Measurements from ENCODE around the gene SLC22A16. TPM values are rescaled to one million over a fixed set of nuclear protein-coding genes. Genes with fewer than 3 reads are reported as not detected.

The SLC22A16 gene
- total RNA-seq (0.22 TPM), polyA plus RNA-seq (ENCODE audit: insufficient read depth in 1 of 8, insufficient read length in 8 of 8, low replicate concordance in 1 of 8) (under 1 TPM in 7 of 8 donors, not detected in 1; 0.12 to 0.35 (median 0.23) TPM)
- long read RNA-seq, donor 1 = 0 reads
- long read RNA-seq, donor 2 = 0 reads
- long read RNA-seq, donor 3 = 0 reads
- long read RNA-seq, donor 4 = 0 reads
- long read RNA-seq, donor 5 = 0 reads
- long read RNA-seq, donor 6 = 0 reads
- long read RNA-seq, donor 7 = 0 reads
- long read RNA-seq, donor 8 = 0 reads
- long read RNA-seq, donor 9 = 0 reads
- long read RNA-seq, donor 10 = 0 reads
- long read RNA-seq, donor 11 = 0 reads

- Histone ChIP-seq H3K4me3 (ENCODE audit: low read length) (peak within 1 kb of the TSS; percentile 43), H3K4me1 (ENCODE audit: control insufficient read depth, insufficient read depth, low read length) (peaks cover 5% of the 10 kb centered on the region), H3K27ac (ENCODE audit: low read length) (no peak within 1 kb of the TSS), H3K36me3 (ENCODE audit: control insufficient read depth, insufficient read depth, low read length) (no peaks in the 10 kb centered on the region), H3K9me3 (replicated peaks; ENCODE audit: control insufficient read depth, low read depth, low read length) (no peaks in the 10 kb centered on the region), H3K27me3 (ENCODE audit: control insufficient read depth, insufficient read depth, low read length) (peaks cover 25% of the 10 kb centered on the region)
- WGBS (ENCODE audit: insufficient coverage) = 3% methylated on average over 68 of the region's 85 CpGs
- peak; percentile 36 for DNase-seq
These were observed at the start of gene SLC22A16 for GRCh38 chr6:110476046-110476849. Gene SLC22A16, minus strand, starts transcription at chr6:110476613. Its CDS starts 39 bp downstream, at chr6:110476574.

GRCh38 chr6:110525001-110525400 is 48.6 kb upstream of the SLC22A16 start:
- 60% methylated on average over 2 of the region's 4 CpGs for WGBS (ENCODE audit: insufficient coverage)

GRCh38 chr6:110524305-110524704 is 47.9 kb upstream of the SLC22A16 start:
- Histone ChIP-seq H3K9me3 (replicated peaks; ENCODE audit: control insufficient read depth, low read depth, low read length) (no peaks in the 10 kb centered on the region), H3K4me3 (ENCODE audit: low read length) (no peak overlapping the region)

More at GRCh38 chr6:110525001-110525400, 48.6 kb upstream of the SLC22A16 start:
- Histone ChIP-seq H3K27ac (ENCODE audit: low read length) (no peak overlapping the region), H3K4me1 (ENCODE audit: control insufficient read depth, insufficient read depth, low read length) (peaks cover 2% of the 10 kb centered on the region), H3K9me3 (replicated peaks; ENCODE audit: control insufficient read depth, low read depth, low read length) (no peaks in the 10 kb centered on the region), H3K4me3 (ENCODE audit: low read length) (no peak overlapping the region), H3K36me3 (ENCODE audit: control insufficient read depth, insufficient read depth, low read length) (no peaks in the 10 kb centered on the region), H3K27me3 (ENCODE audit: control insufficient read depth, insufficient read depth, low read length) (no peaks in the 10 kb centered on the region)
- no peak for DNase-seq

GRCh38 chr6:110523451-110524021 is 47.1 kb upstream of the SLC22A16 start:
- 80% methylated on average over 2 of the region's 4 CpGs for WGBS (ENCODE audit: insufficient coverage)
- Histone ChIP-seq H3K4me1 (ENCODE audit: control insufficient read depth, insufficient read depth, low read length) (no peaks in the 10 kb centered on the region), H3K36me3 (ENCODE audit: control insufficient read depth, insufficient read depth, low read length) (no peaks in the 10 kb centered on the region), H3K9me3 (replicated peaks; ENCODE audit: control insufficient read depth, low read depth, low read length) (no peaks in the 10 kb centered on the region), H3K4me3 (ENCODE audit: low read length) (no peak overlapping the region), H3K27ac (ENCODE audit: low read length) (no peak overlapping the region), H3K27me3 (ENCODE audit: control insufficient read depth, insufficient read depth, low read length) (no peaks in the 10 kb centered on the region)
- DNase-seq = no peak

More at GRCh38 chr6:110524305-110524704, 47.9 kb upstream of the SLC22A16 start:
- Histone ChIP-seq H3K36me3 (ENCODE audit: control insufficient read depth, insufficient read depth, low read length) (no peaks in the 10 kb centered on the region), H3K27me3 (ENCODE audit: control insufficient read depth, insufficient read depth, low read length) (no peaks in the 10 kb centered on the region), H3K4me1 (ENCODE audit: control insufficient read depth, insufficient read depth, low read length) (peaks cover 2% of the 10 kb centered on the region), H3K27ac (ENCODE audit: low read length) (no peak overlapping the region)
- DNase-seq = no peak
- WGBS (ENCODE audit: insufficient coverage) = 20% methylated on average over 1 of the region's 2 CpGs

GRCh38 chr6:110522427-110522826 is 46.0 kb upstream of the SLC22A16 start:
- Histone ChIP-seq H3K27ac (ENCODE audit: low read length) (no peak overlapping the region), H3K27me3 (ENCODE audit: control insufficient read depth, insufficient read depth, low read length) (no peaks in the 10 kb centered on the region)
- 90% methylated on average over 2 of the region's 3 CpGs for WGBS (ENCODE audit: insufficient coverage)

GRCh38 chr6:110520992-110521543 is 44.7 kb upstream of the SLC22A16 start:
- 80% methylated on average over 13 of the region's 17 CpGs for WGBS (ENCODE audit: insufficient coverage)
- no peaks in the 10 kb centered on the region for H3K9me3 ChIP-seq (replicated peaks; ENCODE audit: control insufficient read depth, low read depth, low read length)
- H3K27ac ChIP-seq (ENCODE audit: low read length) = no peak overlapping the region
- no peaks in the 10 kb centered on the region for H3K4me1 ChIP-seq (ENCODE audit: control insufficient read depth, insufficient read depth, low read length)
- DNase-seq = no peak
- H3K4me3 ChIP-seq (ENCODE audit: low read length) = no peak overlapping the region
- no peaks in the 10 kb centered on the region for H3K27me3 ChIP-seq (ENCODE audit: control insufficient read depth, insufficient read depth, low read length)
- H3K36me3 ChIP-seq (ENCODE audit: control insufficient read depth, insufficient read depth, low read length) = no peaks in the 10 kb centered on the region

More at GRCh38 chr6:110522427-110522826, 46.0 kb upstream of the SLC22A16 start:
- Histone ChIP-seq H3K4me3 (ENCODE audit: low read length) (no peak overlapping the region), H3K36me3 (ENCODE audit: control insufficient read depth, insufficient read depth, low read length) (no peaks in the 10 kb centered on the region), H3K4me1 (ENCODE audit: control insufficient read depth, insufficient read depth, low read length) (no peaks in the 10 kb centered on the region), H3K9me3 (replicated peaks; ENCODE audit: control insufficient read depth, low read depth, low read length) (no peaks in the 10 kb centered on the region)
- DNase-seq = no peak

GRCh38 chr6:110520209-110520965 is 44.0 kb upstream of the SLC22A16 start:
- no peaks in the 10 kb centered on the region for H3K4me1 ChIP-seq (ENCODE audit: control insufficient read depth, insufficient read depth, low read length)
- WGBS (ENCODE audit: insufficient coverage) = 35% methylated on average over 8 of the region's 12 CpGs
- no peaks in the 10 kb centered on the region for H3K36me3 ChIP-seq (ENCODE audit: control insufficient read depth, insufficient read depth, low read length)
- no peak for DNase-seq
- H3K4me3 ChIP-seq (ENCODE audit: low read length) = no peak overlapping the region
- H3K27ac ChIP-seq (ENCODE audit: low read length) = no peak overlapping the region
- no peaks in the 10 kb centered on the region for H3K9me3 ChIP-seq (replicated peaks; ENCODE audit: control insufficient read depth, low read depth, low read length)
- no peaks in the 10 kb centered on the region for H3K27me3 ChIP-seq (ENCODE audit: control insufficient read depth, insufficient read depth, low read length)

- no peak overlapping the region for H3K4me3 ChIP-seq (ENCODE audit: low read length)
- 60% methylated on average over 1 of the region's 9 CpGs for WGBS (ENCODE audit: insufficient coverage)
- no peaks in the 10 kb centered on the region for H3K4me1 ChIP-seq (ENCODE audit: control insufficient read depth, insufficient read depth, low read length)
- no peaks in the 10 kb centered on the region for H3K9me3 ChIP-seq (replicated peaks; ENCODE audit: control insufficient read depth, low read depth, low read length)
- no peaks in the 10 kb centered on the region for H3K27me3 ChIP-seq (ENCODE audit: control insufficient read depth, insufficient read depth, low read length)
- no peak overlapping the region for H3K27ac ChIP-seq (ENCODE audit: low read length)
- no peaks in the 10 kb centered on the region for H3K36me3 ChIP-seq (ENCODE audit: control insufficient read depth, insufficient read depth, low read length)
- DNase-seq = peak; percentile 14
These were observed 41.3 kb upstream of the SLC22A16 start for GRCh38 chr6:110517601-110518281.

- no peaks in the 10 kb centered on the region for H3K4me1 ChIP-seq (ENCODE audit: control insufficient read depth, insufficient read depth, low read length)
- H3K27me3 ChIP-seq (ENCODE audit: control insufficient read depth, insufficient read depth, low read length) = no peaks in the 10 kb centered on the region
- no peaks in the 10 kb centered on the region for H3K9me3 ChIP-seq (replicated peaks; ENCODE audit: control insufficient read depth, low read depth, low read length)
- no peak for DNase-seq
- H3K36me3 ChIP-seq (ENCODE audit: control insufficient read depth, insufficient read depth, low read length) = no peaks in the 10 kb centered on the region
- H3K27ac ChIP-seq (ENCODE audit: low read length) = no peak overlapping the region
- WGBS (ENCODE audit: insufficient coverage) = 40% methylated on average over 1 of the region's 2 CpGs
- H3K4me3 ChIP-seq (ENCODE audit: low read length) = no peak overlapping the region
These were observed 40.6 kb upstream of the SLC22A16 start for GRCh38 chr6:110517034-110517433.

Data from muscle of leg (tissue), 16 donors.